GM19455 (cell line): ENCODE measurements around the gene UTP14A.
"Not testable (repeated sequence)": the region's sequence is repeated elsewhere in the genome, so short reads cannot be mapped to it uniquely, and the experiment has no call there.

Source experiments
- ATAC-seq: cut with Tn5 transposase; IDR thresholded peaks from one replicate; pipeline ENCODE4 v1.9.1; 2021; ENCODE audit not compliant: unreplicated experiment

Gene UTP14A

GRCh38 chrX:129905787-129906580 lies at the start of gene UTP14A:
TSS of gene UTP14A (plus strand) at chrX:129906164. CDS start at chrX:129906211, 47 bp downstream.
- peak; percentile 98 for ATAC-seq

GRCh38 chrX:129859134-129859533 lies 46.8 kb upstream of the UTP14A start:
- not testable (repeated sequence) for ATAC-seq

GRCh38 chrX:129866321-129866720 lies 39.6 kb upstream of the UTP14A start:
- ATAC-seq = not testable (repeated sequence)

GRCh38 chrX:129872524-129872923 lies 33.4 kb upstream of the UTP14A start:
- ATAC-seq = no peak

GRCh38 chrX:129875669-129876068 lies 30.3 kb upstream of the UTP14A start:
- ATAC-seq = no peak

- no peak for ATAC-seq
Observed at GRCh38 chrX:129876771-129877305, 29.1 kb upstream of the UTP14A start.

- no peak for ATAC-seq
Observed at GRCh38 chrX:129877401-129877800, 28.6 kb upstream of the UTP14A start.

- ATAC-seq = no peak
Observed at GRCh38 chrX:129900054-129900453, 5.9 kb upstream of the UTP14A start.

- ATAC-seq = no peak
Observed at GRCh38 chrX:129908636-129909035, 2.7 kb downstream of the UTP14A start.

- no peak for ATAC-seq
Observed at GRCh38 chrX:129925305-129926092, 19.5 kb downstream of the UTP14A start.

GRCh38 chrX:129930941-129931410 lies 25.0 kb downstream of the UTP14A start:
- no peak for ATAC-seq

- ATAC-seq = peak; percentile 74
Observed at GRCh38 chrX:129931411-129932015, 25.5 kb downstream of the UTP14A start.

- peak; percentile 43 for ATAC-seq
Observed at GRCh38 chrX:129932016-129932820, 26.3 kb downstream of the UTP14A start.

- ATAC-seq = peak; percentile 23
Observed at GRCh38 chrX:129932821-129933321, 26.9 kb downstream of the UTP14A start.

- ATAC-seq = no peak
Observed at GRCh38 chrX:129933700-129934099, 27.7 kb downstream of the UTP14A start.

- ATAC-seq = no peak
Observed at GRCh38 chrX:129934461-129934860, 28.5 kb downstream of the UTP14A start.

- ATAC-seq = no peak
Observed at GRCh38 chrX:129934952-129935351, 29.0 kb downstream of the UTP14A start.

GRCh38 chrX:129938081-129938480 lies 32.1 kb downstream of the UTP14A start:
- ATAC-seq = no peak

- ATAC-seq = no peak
Observed at GRCh38 chrX:129939986-129940385, 34.0 kb downstream of the UTP14A start.

- no peak for ATAC-seq
Observed at GRCh38 chrX:129940721-129941120, 34.8 kb downstream of the UTP14A start.
